ENCODE data around the gene GABBR2.
"Not testable (repeated sequence)": the region's sequence is repeated elsewhere in the genome, so short reads cannot be mapped to it uniquely, and the experiment has no call there.

GABBR2 gene

GRCh38 chr9:98465799-98466198, 242.9 kb downstream of the GABBR2 start:
- DNase-seq: no peak

GRCh38 chr9:98464156-98464690, 244.5 kb downstream of the GABBR2 start:
- not testable (repeated sequence) for DNase-seq

GRCh38 chr9:98462310-98462709, 246.4 kb downstream of the GABBR2 start:
- no peak for DNase-seq

GRCh38 chr9:98460704-98461103, 248.0 kb downstream of the GABBR2 start:
- no peak for DNase-seq

- no peak for DNase-seq
Observed at GRCh38 chr9:98457726-98458370, 250.9 kb downstream of the GABBR2 start.

- DNase-seq: no peak
Observed at GRCh38 chr9:98456156-98456613, 252.6 kb downstream of the GABBR2 start.

GRCh38 chr9:98455256-98456155, 253.2 kb downstream of the GABBR2 start:
- no peak for DNase-seq

- DNase-seq: no peak
Observed at GRCh38 chr9:98453589-98454311, 255.0 kb downstream of the GABBR2 start.

GRCh38 chr9:98451576-98451975, 257.2 kb downstream of the GABBR2 start:
- DNase-seq: no peak

- DNase-seq: no peak
Observed at GRCh38 chr9:98450496-98450895, 258.2 kb downstream of the GABBR2 start.

GRCh38 chr9:98449871-98450270, 258.9 kb downstream of the GABBR2 start:
- no peak for DNase-seq

GRCh38 chr9:98445576-98445975, 263.2 kb downstream of the GABBR2 start:
- no peak for DNase-seq

- no peak for DNase-seq
Observed at GRCh38 chr9:98444601-98445000, 264.1 kb downstream of the GABBR2 start.

GRCh38 chr9:98442541-98442940, 266.2 kb downstream of the GABBR2 start:
- DNase-seq: no peak

GRCh38 chr9:98442114-98442513, 266.6 kb downstream of the GABBR2 start:
- DNase-seq: no peak

- DNase-seq: no peak
Observed at GRCh38 chr9:98438666-98439065, 270.1 kb downstream of the GABBR2 start.

- DNase-seq: no peak
Observed at GRCh38 chr9:98437458-98438034, 271.2 kb downstream of the GABBR2 start.

GRCh38 chr9:98432960-98433359, 275.8 kb downstream of the GABBR2 start:
- DNase-seq: no peak

GRCh38 chr9:98432134-98432533, 276.6 kb downstream of the GABBR2 start:
- no peak for DNase-seq

GRCh38 chr9:98430535-98431292, 278.0 kb downstream of the GABBR2 start:
- no peak for DNase-seq

- no peak for DNase-seq
Observed at GRCh38 chr9:98429613-98430012, 279.1 kb downstream of the GABBR2 start.

- DNase-seq: no peak
Observed at GRCh38 chr9:98428454-98428853, 280.3 kb downstream of the GABBR2 start.

Data from CD4-positive, alpha-beta T cell treated with Interleukin-4 for 1 hour (primary cell).